WTC11 (cell line): ENCODE data around the gene RWDD2A. TPM values are rescaled to one million over a fixed set of nuclear protein-coding genes. Genes with fewer than 3 reads are reported as not detected.

Experiments used
- ATAC-seq: fragments of 200-7000 bp; cut with Tn5 transposase; 2 replicates; pipeline ENCODE4 v1.10.0; 2021; ENCODE audit warnings: mild to moderate bottlenecking, moderate library complexity
- CTCF ChIA-PET: fragments of 300-600 bp; sonication (Branson Sonifier 250); formaldehyde crosslinking; loops from one replicate; lab custom pipeline; 2021; ENCODE audit warnings: antibody characterized with exemption; lab: Charles Lee
- POLR2A ChIA-PET: fragments of 350-600 bp; sonication (Branson Sonifier 250); formaldehyde crosslinking; loops from one replicate; lab custom pipeline; 2021; ENCODE audit warnings: antibody characterized with exemption; lab: Charles Lee
- DNase-seq: peaks from one replicate; pipeline ENCODE4 v3.0.0; 2021; ENCODE audit warnings: low spot score
- H3K27ac Mint-ChIP-seq: 2 replicates; pipeline ENCODE4 v1.8.0; 2021; ENCODE audit warnings: mixed read lengths
- H3K27me3 Mint-ChIP-seq: 2 replicates; pipeline ENCODE4 v1.8.0; 2021; ENCODE audit warnings: low read depth, mild to moderate bottlenecking, moderate library complexity, mixed read lengths
- H3K36me3 Mint-ChIP-seq: 2 replicates; pipeline ENCODE4 v1.8.0; 2021; ENCODE audit warnings: mixed read lengths
- H3K4me1 Mint-ChIP-seq: 2 replicates; pipeline ENCODE4 v1.8.0; 2022; ENCODE audit warnings: mixed read lengths
- H3K4me3 Mint-ChIP-seq: 2 replicates; pipeline ENCODE4 v1.8.0; 2021; ENCODE audit warnings: mild to moderate bottlenecking, moderate library complexity, mixed read lengths
- H3K9me3 Mint-ChIP-seq: 2 replicates; pipeline ENCODE4 v1.8.0; 2021; ENCODE audit warnings: mixed read lengths
- CBFB ChIP-seq: sonication (generic); formaldehyde crosslinking; IDR thresholded peaks from 2 replicates; pipeline ENCODE4 v1.8.1; 2022; ENCODE audit warnings: mild to moderate bottlenecking, low read depth, missing genetic modification reagents
- CREB1 ChIP-seq: sonication (generic); formaldehyde crosslinking; IDR thresholded peaks from 2 replicates; pipeline ENCODE4 v1.8.0; 2023; ENCODE audit warnings: mild to moderate bottlenecking, missing genetic modification reagents
- ESRRA ChIP-seq: sonication (generic); formaldehyde crosslinking; IDR thresholded peaks from 2 replicates; pipeline ENCODE4 v1.8.1; 2022; ENCODE audit warnings: mild to moderate bottlenecking, missing genetic modification reagents, borderline replicate concordance
- GRHL2 ChIP-seq: fragments of 250-450 bp; sonication (Bioruptor Pico); IDR thresholded peaks from 2 replicates; pipeline ENCODE4 v1.8.0; 2022; ENCODE audit warnings: mild to moderate bottlenecking, moderate library complexity; ENCODE audit not compliant: insufficient replicate concordance, severe bottlenecking
- NFYB ChIP-seq: sonication (generic); formaldehyde crosslinking; conservative IDR thresholded peaks from 2 replicates; pipeline ENCODE4 v1.8.0; 2022; ENCODE audit warnings: low read depth, missing genetic modification reagents
- RELA ChIP-seq: sonication (generic); formaldehyde crosslinking; IDR thresholded peaks from 2 replicates; pipeline ENCODE4 v1.8.1; 2022; ENCODE audit warnings: missing genetic modification reagents, mild to moderate bottlenecking, borderline replicate concordance
- SMAD3 ChIP-seq: sonication (generic); formaldehyde crosslinking; IDR thresholded peaks from 2 replicates; pipeline ENCODE4 v1.8.0; 2022; ENCODE audit warnings: missing genetic modification reagents, mild to moderate bottlenecking, borderline replicate concordance
- SMAD4 ChIP-seq: sonication (generic); formaldehyde crosslinking; IDR thresholded peaks from 2 replicates; pipeline ENCODE4 v1.8.0; 2022; ENCODE audit warnings: mild to moderate bottlenecking, missing genetic modification reagents
- TP53 ChIP-seq: sonication (generic); formaldehyde crosslinking; IDR thresholded peaks from 2 replicates; pipeline ENCODE4 v1.8.1; 2023; ENCODE audit warnings: mild to moderate bottlenecking, missing genetic modification reagents
- ZNF121 ChIP-seq: sonication (generic); formaldehyde crosslinking; IDR thresholded peaks from 2 replicates; pipeline ENCODE4 v1.8.0; 2023; ENCODE audit warnings: missing genetic modification reagents
- ZNF138 ChIP-seq: sonication (generic); formaldehyde crosslinking; conservative IDR thresholded peaks from 2 replicates; pipeline ENCODE4 v1.8.1; 2022; ENCODE audit warnings: mild to moderate bottlenecking, moderate library complexity, missing genetic modification reagents
- ZNF263 ChIP-seq: sonication (generic); formaldehyde crosslinking; IDR thresholded peaks from 2 replicates; pipeline ENCODE4 v1.8.1; 2022; ENCODE audit warnings: low read depth, mild to moderate bottlenecking, moderate library complexity, missing genetic modification reagents
- total RNA-seq: library from RNA; stranded (reverse); gene quantifications from 3 replicates; pipeline ENCODE4 v1.2.3, GENCODE V29; 2021
- TF ChIP-seq, protein P1 (sequence below): fragments of 250-450 bp; sonication (Bioruptor Pico); IDR thresholded peaks from 2 replicates; pipeline ENCODE4 v1.9.0; 2021; ENCODE audit warnings: mild to moderate bottlenecking, borderline replicate concordance
- TF ChIP-seq, protein P2 (sequence below): fragments of 250-450 bp; sonication (Bioruptor Pico); IDR thresholded peaks from 2 replicates; pipeline ENCODE4 v1.9.0; 2021; ENCODE audit warnings: mild to moderate bottlenecking
- TF ChIP-seq, protein P3 (sequence below): sonication (generic); formaldehyde crosslinking; IDR thresholded peaks from 2 replicates; pipeline ENCODE4 v1.8.0; 2023; ENCODE audit warnings: missing genetic modification reagents, mild to moderate bottlenecking, borderline replicate concordance
- TF ChIP-seq, protein P4 (sequence below): sonication (generic); formaldehyde crosslinking; IDR thresholded peaks from 2 replicates; pipeline ENCODE4 v1.8.1; 2023; ENCODE audit warnings: mild to moderate bottlenecking, missing genetic modification reagents, borderline replicate concordance
- TF ChIP-seq, protein P5 (sequence below): sonication (generic); formaldehyde crosslinking; IDR thresholded peaks from 2 replicates; pipeline ENCODE4 v1.8.1; 2022; ENCODE audit warnings: mild to moderate bottlenecking, missing genetic modification reagents, moderate library complexity, borderline replicate concordance
- TF ChIP-seq, protein P6 (sequence below): sonication (generic); formaldehyde crosslinking; conservative IDR thresholded peaks from 2 replicates; pipeline ENCODE4 v1.8.1; 2022; ENCODE audit warnings: mild to moderate bottlenecking, missing genetic modification reagents
- TF ChIP-seq, protein P7 (sequence below): sonication (generic); formaldehyde crosslinking; IDR thresholded peaks from 2 replicates; pipeline ENCODE4 v1.8.0; 2022; ENCODE audit warnings: mild to moderate bottlenecking, missing genetic modification reagents
- TF ChIP-seq, protein P8 (sequence below): sonication (generic); formaldehyde crosslinking; IDR thresholded peaks from 2 replicates; pipeline ENCODE4 v1.8.0; 2022; ENCODE audit warnings: mild to moderate bottlenecking, missing genetic modification reagents

Gene RWDD2A
- total RNA-seq, 1 experiment from 2014 or later: 5.2 TPM

DNA sequence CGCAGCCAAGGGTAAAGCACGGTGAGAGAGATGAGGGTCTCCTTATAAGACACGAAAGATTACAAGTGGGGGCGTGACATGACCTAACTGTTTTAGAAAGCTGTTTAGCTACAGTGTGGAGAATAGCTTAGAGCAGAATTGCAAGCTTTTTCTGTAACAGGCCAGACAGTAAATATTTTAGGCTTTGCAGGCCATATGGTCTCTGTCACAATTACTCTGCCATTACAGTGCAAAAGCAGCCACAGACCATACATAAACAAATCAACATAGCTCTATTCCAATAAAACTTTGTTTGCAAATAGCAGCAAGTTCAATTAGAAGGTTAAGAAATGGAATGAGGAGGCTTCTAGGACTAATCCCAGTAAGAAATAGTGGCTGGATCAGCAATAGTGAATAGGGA lies 16.9 kb upstream of the RWDD2A start:
- Mint-ChIP-seq H3K27ac (no peak overlapping the region), H3K9me3 (no peaks in the 10 kb centered on the region), H3K27me3 (no peaks in the 10 kb centered on the region), H3K4me3 (no peak overlapping the region), H3K36me3 (peaks cover 67% of the 10 kb centered on the region), H3K4me1 (peaks cover under 1% of the 10 kb centered on the region; the same call in 1 of the 2 replicates)
- DNase-seq (no peak), ATAC-seq (no peak)
- CTCF ChIA-PET: interaction anchor here (2.4 kb wide), 1 partner anchor 39 kb away, joined by 7 read pairs; no protein-coding TSS in a partner anchor
- POLR2A ChIA-PET: no interaction called here
- TF ChIP-seq, protein P1, sequence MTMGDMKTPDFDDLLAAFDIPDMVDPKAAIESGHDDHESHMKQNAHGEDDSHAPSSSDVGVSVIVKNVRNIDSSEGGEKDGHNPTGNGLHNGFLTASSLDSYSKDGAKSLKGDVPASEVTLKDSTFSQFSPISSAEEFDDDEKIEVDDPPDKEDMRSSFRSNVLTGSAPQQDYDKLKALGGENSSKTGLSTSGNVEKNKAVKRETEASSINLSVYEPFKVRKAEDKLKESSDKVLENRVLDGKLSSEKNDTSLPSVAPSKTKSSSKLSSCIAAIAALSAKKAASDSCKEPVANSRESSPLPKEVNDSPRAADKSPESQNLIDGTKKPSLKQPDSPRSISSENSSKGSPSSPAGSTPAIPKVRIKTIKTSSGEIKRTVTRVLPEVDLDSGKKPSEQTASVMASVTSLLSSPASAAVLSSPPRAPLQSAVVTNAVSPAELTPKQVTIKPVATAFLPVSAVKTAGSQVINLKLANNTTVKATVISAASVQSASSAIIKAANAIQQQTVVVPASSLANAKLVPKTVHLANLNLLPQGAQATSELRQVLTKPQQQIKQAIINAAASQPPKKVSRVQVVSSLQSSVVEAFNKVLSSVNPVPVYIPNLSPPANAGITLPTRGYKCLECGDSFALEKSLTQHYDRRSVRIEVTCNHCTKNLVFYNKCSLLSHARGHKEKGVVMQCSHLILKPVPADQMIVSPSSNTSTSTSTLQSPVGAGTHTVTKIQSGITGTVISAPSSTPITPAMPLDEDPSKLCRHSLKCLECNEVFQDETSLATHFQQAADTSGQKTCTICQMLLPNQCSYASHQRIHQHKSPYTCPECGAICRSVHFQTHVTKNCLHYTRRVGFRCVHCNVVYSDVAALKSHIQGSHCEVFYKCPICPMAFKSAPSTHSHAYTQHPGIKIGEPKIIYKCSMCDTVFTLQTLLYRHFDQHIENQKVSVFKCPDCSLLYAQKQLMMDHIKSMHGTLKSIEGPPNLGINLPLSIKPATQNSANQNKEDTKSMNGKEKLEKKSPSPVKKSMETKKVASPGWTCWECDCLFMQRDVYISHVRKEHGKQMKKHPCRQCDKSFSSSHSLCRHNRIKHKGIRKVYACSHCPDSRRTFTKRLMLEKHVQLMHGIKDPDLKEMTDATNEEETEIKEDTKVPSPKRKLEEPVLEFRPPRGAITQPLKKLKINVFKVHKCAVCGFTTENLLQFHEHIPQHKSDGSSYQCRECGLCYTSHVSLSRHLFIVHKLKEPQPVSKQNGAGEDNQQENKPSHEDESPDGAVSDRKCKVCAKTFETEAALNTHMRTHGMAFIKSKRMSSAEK (CRISPR knock-in tag): no peak
- TF ChIP-seq, protein P2, sequence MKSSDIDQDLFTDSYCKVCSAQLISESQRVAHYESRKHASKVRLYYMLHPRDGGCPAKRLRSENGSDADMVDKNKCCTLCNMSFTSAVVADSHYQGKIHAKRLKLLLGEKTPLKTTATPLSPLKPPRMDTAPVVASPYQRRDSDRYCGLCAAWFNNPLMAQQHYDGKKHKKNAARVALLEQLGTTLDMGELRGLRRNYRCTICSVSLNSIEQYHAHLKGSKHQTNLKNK (CRISPR knock-in tag): no peak
- TF ChIP-seq ZNF263 (CRISPR knock-in tag) (no peak), ZNF138 (CRISPR knock-in tag) (no peak), NFYB (no peak), CBFB (no peak), CREB1 (no peak), ESRRA (CRISPR knock-in tag) (no peak), GRHL2 (CRISPR knock-in tag) (no peak), TP53 (CRISPR knock-in tag) (no peak), SMAD3 (no peak), ZNF121 (CRISPR knock-in tag) (no peak), SMAD4 (CRISPR knock-in tag) (no peak), RELA (CRISPR knock-in tag) (no peak)
- TF ChIP-seq, protein P3, sequence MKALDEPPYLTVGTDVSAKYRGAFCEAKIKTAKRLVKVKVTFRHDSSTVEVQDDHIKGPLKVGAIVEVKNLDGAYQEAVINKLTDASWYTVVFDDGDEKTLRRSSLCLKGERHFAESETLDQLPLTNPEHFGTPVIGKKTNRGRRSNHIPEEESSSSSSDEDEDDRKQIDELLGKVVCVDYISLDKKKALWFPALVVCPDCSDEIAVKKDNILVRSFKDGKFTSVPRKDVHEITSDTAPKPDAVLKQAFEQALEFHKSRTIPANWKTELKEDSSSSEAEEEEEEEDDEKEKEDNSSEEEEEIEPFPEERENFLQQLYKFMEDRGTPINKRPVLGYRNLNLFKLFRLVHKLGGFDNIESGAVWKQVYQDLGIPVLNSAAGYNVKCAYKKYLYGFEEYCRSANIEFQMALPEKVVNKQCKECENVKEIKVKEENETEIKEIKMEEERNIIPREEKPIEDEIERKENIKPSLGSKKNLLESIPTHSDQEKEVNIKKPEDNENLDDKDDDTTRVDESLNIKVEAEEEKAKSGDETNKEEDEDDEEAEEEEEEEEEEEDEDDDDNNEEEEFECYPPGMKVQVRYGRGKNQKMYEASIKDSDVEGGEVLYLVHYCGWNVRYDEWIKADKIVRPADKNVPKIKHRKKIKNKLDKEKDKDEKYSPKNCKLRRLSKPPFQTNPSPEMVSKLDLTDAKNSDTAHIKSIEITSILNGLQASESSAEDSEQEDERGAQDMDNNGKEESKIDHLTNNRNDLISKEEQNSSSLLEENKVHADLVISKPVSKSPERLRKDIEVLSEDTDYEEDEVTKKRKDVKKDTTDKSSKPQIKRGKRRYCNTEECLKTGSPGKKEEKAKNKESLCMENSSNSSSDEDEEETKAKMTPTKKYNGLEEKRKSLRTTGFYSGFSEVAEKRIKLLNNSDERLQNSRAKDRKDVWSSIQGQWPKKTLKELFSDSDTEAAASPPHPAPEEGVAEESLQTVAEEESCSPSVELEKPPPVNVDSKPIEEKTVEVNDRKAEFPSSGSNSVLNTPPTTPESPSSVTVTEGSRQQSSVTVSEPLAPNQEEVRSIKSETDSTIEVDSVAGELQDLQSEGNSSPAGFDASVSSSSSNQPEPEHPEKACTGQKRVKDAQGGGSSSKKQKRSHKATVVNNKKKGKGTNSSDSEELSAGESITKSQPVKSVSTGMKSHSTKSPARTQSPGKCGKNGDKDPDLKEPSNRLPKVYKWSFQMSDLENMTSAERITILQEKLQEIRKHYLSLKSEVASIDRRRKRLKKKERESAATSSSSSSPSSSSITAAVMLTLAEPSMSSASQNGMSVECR (CRISPR knock-in tag): no peak
- TF ChIP-seq, protein P4, sequence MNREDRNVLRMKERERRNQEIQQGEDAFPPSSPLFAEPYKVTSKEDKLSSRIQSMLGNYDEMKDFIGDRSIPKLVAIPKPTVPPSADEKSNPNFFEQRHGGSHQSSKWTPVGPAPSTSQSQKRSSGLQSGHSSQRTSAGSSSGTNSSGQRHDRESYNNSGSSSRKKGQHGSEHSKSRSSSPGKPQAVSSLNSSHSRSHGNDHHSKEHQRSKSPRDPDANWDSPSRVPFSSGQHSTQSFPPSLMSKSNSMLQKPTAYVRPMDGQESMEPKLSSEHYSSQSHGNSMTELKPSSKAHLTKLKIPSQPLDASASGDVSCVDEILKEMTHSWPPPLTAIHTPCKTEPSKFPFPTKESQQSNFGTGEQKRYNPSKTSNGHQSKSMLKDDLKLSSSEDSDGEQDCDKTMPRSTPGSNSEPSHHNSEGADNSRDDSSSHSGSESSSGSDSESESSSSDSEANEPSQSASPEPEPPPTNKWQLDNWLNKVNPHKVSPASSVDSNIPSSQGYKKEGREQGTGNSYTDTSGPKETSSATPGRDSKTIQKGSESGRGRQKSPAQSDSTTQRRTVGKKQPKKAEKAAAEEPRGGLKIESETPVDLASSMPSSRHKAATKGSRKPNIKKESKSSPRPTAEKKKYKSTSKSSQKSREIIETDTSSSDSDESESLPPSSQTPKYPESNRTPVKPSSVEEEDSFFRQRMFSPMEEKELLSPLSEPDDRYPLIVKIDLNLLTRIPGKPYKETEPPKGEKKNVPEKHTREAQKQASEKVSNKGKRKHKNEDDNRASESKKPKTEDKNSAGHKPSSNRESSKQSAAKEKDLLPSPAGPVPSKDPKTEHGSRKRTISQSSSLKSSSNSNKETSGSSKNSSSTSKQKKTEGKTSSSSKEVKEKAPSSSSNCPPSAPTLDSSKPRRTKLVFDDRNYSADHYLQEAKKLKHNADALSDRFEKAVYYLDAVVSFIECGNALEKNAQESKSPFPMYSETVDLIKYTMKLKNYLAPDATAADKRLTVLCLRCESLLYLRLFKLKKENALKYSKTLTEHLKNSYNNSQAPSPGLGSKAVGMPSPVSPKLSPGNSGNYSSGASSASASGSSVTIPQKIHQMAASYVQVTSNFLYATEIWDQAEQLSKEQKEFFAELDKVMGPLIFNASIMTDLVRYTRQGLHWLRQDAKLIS (CRISPR knock-in tag): no peak
- TF ChIP-seq, protein P5, sequence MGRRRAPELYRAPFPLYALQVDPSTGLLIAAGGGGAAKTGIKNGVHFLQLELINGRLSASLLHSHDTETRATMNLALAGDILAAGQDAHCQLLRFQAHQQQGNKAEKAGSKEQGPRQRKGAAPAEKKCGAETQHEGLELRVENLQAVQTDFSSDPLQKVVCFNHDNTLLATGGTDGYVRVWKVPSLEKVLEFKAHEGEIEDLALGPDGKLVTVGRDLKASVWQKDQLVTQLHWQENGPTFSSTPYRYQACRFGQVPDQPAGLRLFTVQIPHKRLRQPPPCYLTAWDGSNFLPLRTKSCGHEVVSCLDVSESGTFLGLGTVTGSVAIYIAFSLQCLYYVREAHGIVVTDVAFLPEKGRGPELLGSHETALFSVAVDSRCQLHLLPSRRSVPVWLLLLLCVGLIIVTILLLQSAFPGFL (CRISPR knock-in tag): no peak
- TF ChIP-seq, protein P6, sequence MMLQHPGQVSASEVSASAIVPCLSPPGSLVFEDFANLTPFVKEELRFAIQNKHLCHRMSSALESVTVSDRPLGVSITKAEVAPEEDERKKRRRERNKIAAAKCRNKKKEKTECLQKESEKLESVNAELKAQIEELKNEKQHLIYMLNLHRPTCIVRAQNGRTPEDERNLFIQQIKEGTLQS: no peak
- TF ChIP-seq, protein P7, sequence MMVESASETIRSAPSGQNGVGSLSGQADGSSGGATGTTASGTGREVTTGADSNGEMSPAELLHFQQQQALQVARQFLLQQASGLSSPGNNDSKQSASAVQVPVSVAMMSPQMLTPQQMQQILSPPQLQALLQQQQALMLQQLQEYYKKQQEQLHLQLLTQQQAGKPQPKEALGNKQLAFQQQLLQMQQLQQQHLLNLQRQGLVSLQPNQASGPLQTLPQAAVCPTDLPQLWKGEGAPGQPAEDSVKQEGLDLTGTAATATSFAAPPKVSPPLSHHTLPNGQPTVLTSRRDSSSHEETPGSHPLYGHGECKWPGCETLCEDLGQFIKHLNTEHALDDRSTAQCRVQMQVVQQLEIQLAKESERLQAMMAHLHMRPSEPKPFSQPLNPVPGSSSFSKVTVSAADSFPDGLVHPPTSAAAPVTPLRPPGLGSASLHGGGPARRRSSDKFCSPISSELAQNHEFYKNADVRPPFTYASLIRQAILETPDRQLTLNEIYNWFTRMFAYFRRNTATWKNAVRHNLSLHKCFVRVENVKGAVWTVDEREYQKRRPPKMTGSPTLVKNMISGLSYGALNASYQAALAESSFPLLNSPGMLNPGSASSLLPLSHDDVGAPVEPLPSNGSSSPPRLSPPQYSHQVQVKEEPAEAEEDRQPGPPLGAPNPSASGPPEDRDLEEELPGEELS (CRISPR knock-in tag): no peak
- TF ChIP-seq, protein P8, sequence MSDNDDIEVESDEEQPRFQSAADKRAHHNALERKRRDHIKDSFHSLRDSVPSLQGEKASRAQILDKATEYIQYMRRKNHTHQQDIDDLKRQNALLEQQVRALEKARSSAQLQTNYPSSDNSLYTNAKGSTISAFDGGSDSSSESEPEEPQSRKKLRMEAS: no peak
